Right ventricle myocardium inferior (tissue), 1 donor: ENCODE measurements around the gene VTN. TPM values are rescaled to one million over a fixed set of nuclear protein-coding genes. Genes with fewer than 3 reads are reported as not detected.

ENCODE experiments used
- ATAC-seq: fragments of 200-7000 bp; cut with Tn5 transposase; one replicate; pipeline ENCODE4 v1.9.1; 2020; ENCODE audit warnings: mild to moderate bottlenecking, moderate library complexity
- DNase-seq: peaks from one replicate; pipeline ENCODE4 v3.0.0; 2021; ENCODE audit errors: missing footprints
- intact Hi-C: fragments of 100-400 bp; cut with DNase I; formaldehyde crosslinking; loops from one replicate; pipeline ENCODE4 v1.11.0; 2022
- long read RNA-seq: library from polyadenylated mRNA; unstranded; transcript quantifications from one replicate; pipeline ENCODE4 v2.0.0, GENCODE V29; 2021
- total RNA-seq: library from RNA; stranded (reverse); fragmentation: NEBNext Ultra II Directional; extraction: Animal tissue kit (Norgen Biotek cat#: 25700); gene quantifications from one replicate; pipeline ENCODE4 v1.2.1, GENCODE V29; 2021
- donor health status: DM: no; HTN: yes; CAD: no; lungs with severe emphysema.

The VTN gene, protein sequence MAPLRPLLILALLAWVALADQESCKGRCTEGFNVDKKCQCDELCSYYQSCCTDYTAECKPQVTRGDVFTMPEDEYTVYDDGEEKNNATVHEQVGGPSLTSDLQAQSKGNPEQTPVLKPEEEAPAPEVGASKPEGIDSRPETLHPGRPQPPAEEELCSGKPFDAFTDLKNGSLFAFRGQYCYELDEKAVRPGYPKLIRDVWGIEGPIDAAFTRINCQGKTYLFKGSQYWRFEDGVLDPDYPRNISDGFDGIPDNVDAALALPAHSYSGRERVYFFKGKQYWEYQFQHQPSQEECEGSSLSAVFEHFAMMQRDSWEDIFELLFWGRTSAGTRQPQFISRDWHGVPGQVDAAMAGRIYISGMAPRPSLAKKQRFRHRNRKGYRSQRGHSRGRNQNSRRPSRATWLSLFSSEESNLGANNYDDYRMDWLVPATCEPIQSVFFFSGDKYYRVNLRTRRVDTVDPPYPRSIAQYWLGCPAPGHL
- 36.9 TPM for total RNA-seq
- long read RNA-seq, transcript VTN-201 (8 exons, 2,149 nt): major isoform, 48 of 52 reads
- long read RNA-seq, partial matches to known transcripts: 1 of 52 reads
- long read RNA-seq, other reads (novel, unspliced or antisense): 3 of 52 reads

DNA sequence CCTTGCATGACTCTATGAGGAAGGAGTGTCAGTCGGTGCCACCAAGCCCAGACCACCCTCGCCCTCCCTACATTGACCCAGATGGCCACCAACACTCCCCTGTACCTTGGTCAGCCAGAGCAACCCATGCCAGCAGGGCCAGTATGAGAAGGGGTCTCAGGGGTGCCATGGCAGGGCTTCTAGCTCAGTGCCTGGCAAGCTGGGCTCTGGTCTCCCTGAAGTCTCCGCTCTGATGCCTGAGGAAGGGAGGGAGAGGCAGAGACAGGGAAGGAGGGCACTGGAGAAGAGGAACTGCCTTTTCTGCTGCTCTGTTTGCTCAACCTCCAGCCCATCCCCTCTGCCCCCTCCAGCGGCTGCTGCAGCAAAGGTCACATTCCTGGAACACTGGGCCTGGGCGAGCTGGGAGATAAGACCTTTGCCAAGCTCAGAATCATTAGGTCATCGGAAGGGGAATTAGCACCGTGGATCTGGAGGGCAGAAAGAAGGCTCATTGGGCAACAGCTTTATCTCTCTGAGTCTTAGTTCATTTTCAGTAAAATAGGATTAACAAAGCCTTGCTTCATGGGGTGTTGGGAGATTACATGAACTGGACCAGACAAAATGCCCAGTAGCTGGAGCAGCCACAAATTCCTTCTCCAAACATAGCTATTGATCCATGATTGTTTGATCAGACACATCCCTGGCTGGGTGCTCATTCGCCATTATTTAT is at the start of gene VTN:
TSS of gene VTN (minus strand) at position 273 of the 709 bp plus-strand sequence. CDS start at position 169, 104 bp downstream.
- intact Hi-C loops: no loop called here
- peak; percentile 48 for ATAC-seq
- DNase-seq: no peak

DNA sequence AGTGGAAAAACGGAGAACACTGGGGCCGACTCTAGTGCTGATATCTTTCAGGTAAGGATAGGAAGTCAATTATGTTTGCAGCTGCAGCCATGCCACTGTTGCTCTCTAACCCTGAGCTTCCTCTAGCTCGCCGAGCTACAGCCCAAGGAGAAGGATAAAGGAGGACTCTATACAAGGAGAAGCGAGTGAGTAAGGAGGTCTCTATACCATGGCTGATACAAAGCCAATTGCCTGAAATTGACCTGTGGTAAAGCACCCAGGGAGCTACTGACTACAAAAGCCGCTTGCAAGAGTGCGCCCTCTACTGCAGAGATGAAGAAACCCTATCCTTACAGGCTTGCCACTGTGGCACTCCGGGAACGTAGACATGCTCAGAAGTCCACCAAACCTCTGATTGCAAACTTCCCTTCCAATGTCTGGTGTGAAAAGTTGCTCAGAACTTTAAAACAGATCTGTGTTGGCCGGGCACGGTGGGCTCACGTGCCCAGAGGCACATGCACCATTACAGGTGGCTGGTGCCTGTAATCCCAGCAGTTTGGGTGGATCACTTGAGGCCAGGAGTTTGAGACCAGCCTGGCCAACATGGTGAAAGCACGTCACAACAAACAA is 46.7 kb upstream of the VTN start:
- ATAC-seq: peak; percentile 72
- no peak for DNase-seq
- intact Hi-C loops: no loop called here

GRCh38 chr17:28415886-28416285 is 45.8 kb upstream of the VTN start:
- DNase-seq: no peak
- no peak for ATAC-seq
- intact Hi-C loops: no loop called here

GRCh38 chr17:28413804-28414203 is 43.7 kb upstream of the VTN start:
- ATAC-seq: no peak
- intact Hi-C loops: no loop called here

GRCh38 chr17:28412099-28412498 is 42.0 kb upstream of the VTN start:
- no peak for DNase-seq
- no peak for ATAC-seq
- intact Hi-C loops: no loop called here

More at GRCh38 chr17:28413804-28414203, 43.7 kb upstream of the VTN start:
- DNase-seq: no peak

GRCh38 chr17:28407974-28408306 is 37.8 kb upstream of the VTN start:
- intact Hi-C loops: no loop called here
- no peak for DNase-seq
- ATAC-seq: no peak

GRCh38 chr17:28407130-28407973 is 37.2 kb upstream of the VTN start:
- intact Hi-C loops: no loop called here
- ATAC-seq (no peak), DNase-seq (no peak)

DNA sequence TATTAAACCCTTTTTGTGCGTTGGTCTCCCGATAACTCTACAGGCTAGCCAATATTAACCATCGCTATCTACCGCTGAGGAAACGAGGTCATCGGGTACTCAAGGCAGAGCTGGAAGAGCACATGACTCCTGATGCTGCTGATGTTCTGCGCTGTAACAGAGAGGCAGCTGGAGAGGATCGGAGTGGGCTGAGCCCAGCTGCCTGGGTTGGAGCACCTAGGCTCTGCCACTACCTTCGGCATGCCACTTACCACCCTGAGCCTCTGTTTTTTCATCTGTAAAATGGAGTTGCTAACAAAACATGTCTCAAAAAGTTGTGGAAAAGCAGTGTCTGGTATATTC is 36.3 kb upstream of the VTN start:
- ATAC-seq: peak; percentile 11
- intact Hi-C loops: no loop called here
- no peak for DNase-seq

DNA sequence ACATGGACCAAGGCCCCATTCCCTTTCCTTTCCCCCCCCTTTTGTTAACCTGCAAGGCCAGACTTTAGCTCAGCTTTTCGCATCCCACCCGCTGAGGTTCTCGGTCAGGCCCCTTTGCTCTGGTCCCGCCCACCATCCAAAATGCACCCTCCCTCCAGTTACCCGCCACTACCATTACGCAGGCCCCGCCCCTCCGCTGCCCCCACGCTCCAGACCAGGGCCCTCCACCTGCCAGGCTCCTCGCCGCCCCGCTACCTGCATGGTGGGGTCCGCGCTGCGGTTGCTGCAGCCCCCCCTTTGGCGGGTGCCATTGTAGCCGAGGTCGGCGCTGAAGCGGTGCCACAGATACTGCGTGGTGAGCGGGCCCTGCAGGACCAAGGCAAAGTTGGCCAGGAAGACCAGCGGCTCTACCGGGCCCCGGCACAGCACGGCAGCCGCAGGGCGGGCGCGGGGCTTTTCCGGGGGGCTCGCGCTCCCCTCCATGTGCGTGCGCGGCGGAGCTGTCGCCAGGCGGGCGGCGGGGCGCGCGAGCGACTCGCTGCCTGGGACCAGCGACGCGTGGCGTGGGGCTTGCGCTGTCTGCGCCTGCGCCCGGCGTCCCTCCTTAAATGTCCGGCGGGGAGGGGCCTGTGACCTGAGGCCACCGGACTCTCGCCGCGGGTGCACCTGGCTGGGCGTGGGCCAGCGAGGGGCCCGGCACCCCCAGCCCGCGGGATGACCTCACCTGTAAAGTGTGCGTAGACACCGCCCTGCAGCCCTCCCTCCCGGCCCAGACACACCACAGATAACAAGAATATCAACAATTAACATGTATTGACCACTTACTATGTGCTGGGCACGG is 35.7 kb upstream of the VTN start, which contains the start of gene SLC46A1:
TSS of gene SLC46A1 (minus strand) at position 581 of the 841 bp plus-strand sequence. CDS start at position 483, 98 bp downstream.
- DNase-seq: peak; percentile 82
- ATAC-seq: peak; percentile 82
- intact Hi-C loops: no loop called here

DNA sequence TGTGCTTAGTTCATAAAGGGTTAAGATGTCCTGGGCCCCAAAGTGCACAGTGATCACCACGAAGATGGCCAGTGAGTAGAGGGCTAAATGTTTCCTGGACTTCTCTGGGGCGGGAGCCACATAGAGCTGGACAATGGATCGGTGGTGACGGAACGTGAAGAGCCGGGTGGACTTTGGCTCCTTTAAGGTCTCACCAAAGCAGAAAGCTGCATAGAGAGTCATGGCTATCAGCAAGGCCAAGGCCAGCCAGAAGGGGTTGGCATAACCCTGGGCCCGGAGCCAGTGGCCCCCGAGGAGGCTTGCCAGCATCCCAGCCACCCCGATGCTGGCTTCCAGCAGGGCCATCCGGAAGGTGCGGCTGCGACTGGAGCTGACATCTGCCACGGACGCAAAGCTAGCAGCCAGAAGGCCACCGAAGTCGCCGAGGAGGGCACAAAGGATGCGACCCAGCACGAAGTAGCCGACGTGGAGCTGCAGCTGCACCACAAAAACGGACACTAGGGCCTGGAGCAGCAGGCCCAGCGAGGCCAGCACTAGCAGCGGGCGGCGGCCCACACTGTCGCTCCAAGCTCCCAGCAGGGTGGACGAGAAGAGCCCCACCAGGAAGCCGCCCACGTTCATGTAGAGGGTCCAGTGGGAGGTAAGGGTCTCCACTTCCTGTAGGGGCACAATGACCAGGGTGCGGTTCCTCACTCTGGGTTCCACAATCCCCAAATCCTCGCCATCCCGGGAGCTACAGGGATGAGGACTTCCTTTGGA is 34.9 kb upstream of the VTN start:
- DNase-seq (no peak), ATAC-seq (no peak)
- intact Hi-C loops: loop anchor here (5.0 kb wide), 1 partner anchor 348 kb away; no protein-coding TSS in a partner anchor

DNA sequence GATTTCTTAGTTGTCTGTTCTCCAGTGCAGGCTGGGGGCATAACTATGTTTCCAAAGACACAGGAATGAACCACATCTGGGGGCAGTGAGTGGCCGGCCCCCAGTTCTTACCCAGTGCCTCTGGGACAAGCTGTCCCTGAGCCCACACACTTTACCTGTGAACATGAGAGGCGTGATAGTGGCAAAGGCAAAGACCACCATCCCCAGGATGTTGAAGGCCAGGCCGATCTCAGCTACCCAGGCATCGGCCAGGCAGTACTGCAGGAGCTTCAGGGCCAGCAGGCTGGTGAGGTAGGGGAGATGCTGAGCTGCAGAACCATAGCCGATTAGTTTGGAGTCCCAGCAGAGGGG is 34.3 kb upstream of the VTN start:
- ATAC-seq (no peak), DNase-seq (no peak)
- intact Hi-C loops: loop anchor here (5.0 kb wide), 1 partner anchor 347 kb away; no protein-coding TSS in a partner anchor

DNA sequence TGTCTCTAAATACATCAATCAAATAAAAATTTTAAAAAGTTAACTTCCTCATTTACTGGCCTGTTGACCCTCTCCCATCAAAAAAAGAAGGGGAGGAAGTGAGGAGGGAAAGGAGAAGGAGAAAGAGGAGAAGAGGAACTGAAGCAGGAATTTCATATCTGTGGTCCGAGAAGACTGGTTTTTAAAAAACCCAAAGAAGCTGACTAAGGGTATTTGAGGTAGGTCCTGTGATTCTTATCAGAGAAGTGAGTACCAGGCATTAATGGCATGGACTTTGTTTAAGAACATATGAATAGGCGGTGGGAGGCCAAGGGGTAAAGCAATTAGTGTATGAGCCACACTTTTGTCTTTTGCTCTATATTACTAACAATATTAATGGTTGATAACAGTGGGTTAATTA is 33.9 kb upstream of the VTN start:
- DNase-seq (no peak), ATAC-seq (no peak)
- intact Hi-C loops: loop anchor here (5.0 kb wide), 1 partner anchor 347 kb away; no protein-coding TSS in a partner anchor

- ATAC-seq (no peak), DNase-seq (no peak)
- intact Hi-C loops: loop anchor here (5.0 kb wide), 1 partner anchor 346 kb away; no protein-coding TSS in a partner anchor
Observed at GRCh38 chr17:28402844-28403243, 32.7 kb upstream of the VTN start.

DNA sequence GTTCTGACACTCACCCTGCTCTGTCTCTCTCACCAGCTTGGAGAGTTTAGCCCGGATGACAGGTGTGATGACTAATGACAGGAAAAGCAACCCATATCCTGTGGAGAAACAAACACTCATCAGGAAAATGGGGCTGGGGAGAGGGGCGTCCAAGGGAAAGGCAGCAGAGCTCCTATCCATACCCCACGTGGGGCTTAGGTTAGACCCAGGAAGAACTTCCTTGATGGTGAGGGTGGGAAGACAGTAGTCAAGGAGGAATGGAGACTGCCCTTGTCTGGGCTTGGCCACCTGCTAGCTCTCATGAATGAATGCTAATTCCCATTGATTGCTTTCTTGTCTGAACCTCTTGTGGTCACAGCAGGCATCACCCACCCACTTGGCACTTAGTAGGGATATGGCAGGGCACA is 32.1 kb upstream of the VTN start:
- ATAC-seq (no peak), DNase-seq (no peak)
- intact Hi-C loops: loop anchor here (5.0 kb wide), 1 partner anchor 345 kb away; no protein-coding TSS in a partner anchor

- ATAC-seq: no peak
- DNase-seq: no peak
- intact Hi-C loops: loop anchor here (5.0 kb wide), 1 partner anchor 343 kb away; no protein-coding TSS in a partner anchor
Observed at GRCh38 chr17:28399808-28400207, 29.7 kb upstream of the VTN start.

DNA sequence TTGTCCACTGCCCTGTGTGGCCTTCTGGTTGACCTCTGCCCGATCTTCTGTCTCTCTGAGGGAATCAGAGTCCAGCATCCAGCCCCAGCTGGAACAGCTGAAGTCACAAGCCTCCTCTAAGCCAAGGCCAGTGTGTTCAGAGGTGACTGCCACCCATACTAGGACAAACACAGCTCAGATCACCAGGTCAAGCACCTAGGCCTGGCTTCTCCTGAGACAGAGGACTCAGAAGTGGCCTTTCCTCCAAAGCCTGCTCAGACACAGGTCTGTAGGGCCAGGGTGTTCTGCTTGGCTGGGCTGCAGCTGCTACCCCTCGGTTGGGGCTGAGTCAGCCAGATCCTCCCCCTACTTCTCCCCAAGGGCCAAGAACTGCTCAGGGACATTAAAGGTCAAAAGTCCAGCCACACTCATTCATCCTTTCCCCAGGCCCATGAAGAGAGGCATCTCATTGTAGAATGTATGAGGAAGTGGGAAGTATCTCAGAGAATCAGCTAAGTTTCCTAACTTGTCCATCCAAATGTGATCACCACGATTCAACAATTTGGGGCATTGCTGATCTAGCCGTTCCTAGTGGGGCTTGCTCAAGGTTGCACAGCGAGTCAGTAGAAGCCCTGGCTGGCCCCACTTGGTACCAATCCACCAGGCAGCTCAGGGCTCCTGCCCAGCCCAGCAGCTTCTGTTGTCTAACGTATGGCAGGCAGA is 28.3 kb upstream of the VTN start:
- ATAC-seq (peak; percentile 27), DNase-seq (no peak)
- intact Hi-C loops: no loop called here
